PC-9 (cell line): ENCODE data around the gene TBC1D5. TPM values are rescaled to one million over a fixed set of nuclear protein-coding genes. Genes with fewer than 3 reads are reported as not detected.
"Not testable (repeated sequence)": the region's sequence is repeated elsewhere in the genome, so short reads cannot be mapped to it uniquely, and the experiment has no call there.

Experiments
- BruUV-seq: library from RNA; stranded (reverse); fragments of 400-500 nt; replicated peaks from 2 replicates; lab custom pipeline; 2021; lab: Mats Ljungman, UMichigan
- CTCF ChIA-PET: fragments of 300-600 bp; sonication (Branson Sonifier 250); formaldehyde crosslinking; loops from one replicate; lab custom pipeline; 2022; ENCODE audit warnings: antibody characterized with exemption; lab: Charles Lee
- POLR2A ChIA-PET: fragments of 300-600 bp; sonication (Branson Sonifier 250); formaldehyde crosslinking; loops from one replicate; lab custom pipeline; 2022; ENCODE audit warnings: antibody characterized with exemption; ENCODE audit not compliant: unreplicated experiment; lab: Charles Lee
- DNase-seq, 2 experiments: peaks; one replicate each; pipeline versions ENCODE4 v3.0.0 to v3.0.0-alpha.2; 2015 to 2022; ENCODE audit warnings: mixed read lengths in 1 of 2
- H2AFZ ChIP-seq: fragments of 200-600 bp; sonication (generic); 2 replicates; pipeline ENCODE4 v1.8.1; 2017; ENCODE audit warnings: antibody characterized with exemption
- H3F3A ChIP-seq: fragments of 200-600 bp; sonication (generic); 2 replicates; pipeline ENCODE4 v1.8.1; 2017; ENCODE audit warnings: antibody characterized with exemption, mild to moderate bottlenecking, low read depth; ENCODE audit not compliant: insufficient read depth
- H3K27ac ChIP-seq: fragments of 200-600 bp; sonication (generic); 2 replicates; pipeline ENCODE4 v1.6.1; 2016; ENCODE audit warnings: mixed run types
- H3K27me3 ChIP-seq: fragments of 200-600 bp; sonication (generic); 2 replicates; pipeline ENCODE4 v1.6.1; 2016; ENCODE audit warnings: low read depth, mixed run types; ENCODE audit not compliant: insufficient read depth
- H3K36me3 ChIP-seq: fragments of 200-600 bp; sonication (generic); 2 replicates; pipeline ENCODE4 v1.6.1; 2016; ENCODE audit warnings: low read depth, mixed run types
- H3K4me1 ChIP-seq: fragments of 200-600 bp; sonication (generic); replicated peaks from 2 replicates; pipeline ENCODE4 v1.6.1; 2016; ENCODE audit warnings: mixed run types; ENCODE audit not compliant: insufficient read depth
- H3K4me2 ChIP-seq: fragments of 200-600 bp; sonication (generic); 2 replicates; pipeline ENCODE4 v1.6.1; 2017; ENCODE audit warnings: mixed run types
- H3K4me3 ChIP-seq: fragments of 200-600 bp; sonication (generic); 2 replicates; pipeline ENCODE4 v1.6.1; 2016; ENCODE audit warnings: mixed run types
- H3K79me2 ChIP-seq: fragments of 200-600 bp; sonication (generic); 2 replicates; pipeline ENCODE4 v1.6.1; 2017; ENCODE audit warnings: low read depth, mixed run types
- H3K9me2 ChIP-seq: fragments of 200-600 bp; sonication (generic); 2 replicates; pipeline ENCODE4 v1.8.1; 2017; ENCODE audit warnings: mild to moderate bottlenecking; ENCODE audit not compliant: insufficient read depth
- H3K9me3 ChIP-seq: fragments of 200-600 bp; sonication (generic); 2 replicates; pipeline ENCODE4 v1.8.1; 2016; ENCODE audit warnings: low read depth; ENCODE audit not compliant: insufficient read depth
- H4K20me1 ChIP-seq: fragments of 200-600 bp; sonication (generic); 2 replicates; pipeline ENCODE4 v1.8.1; 2017; ENCODE audit not compliant: insufficient read depth
- CTCF ChIP-seq: fragments of 200-600 bp; sonication (generic); conservative IDR thresholded peaks from 2 replicates; pipeline ENCODE4 v1.6.1; 2017; ENCODE audit warnings: mixed run types, antibody characterized with exemption, mild to moderate bottlenecking, moderate library complexity
- EZH2 ChIP-seq: fragments of 200-600 bp; sonication (generic); IDR thresholded peaks from 2 replicates; pipeline ENCODE4 v1.8.0; 2017; ENCODE audit warnings: antibody characterized with exemption, low read depth
- intact Hi-C: fragments of 100-400 bp; cut with micrococcal nuclease; formaldehyde crosslinking; loops from one replicate; pipeline ENCODE4 v1.10.0; 2022; ENCODE audit not compliant: unreplicated experiment
- total RNA-seq: library from RNA; stranded (reverse); gene quantifications from 2 replicates; pipeline ENCODE4 v1.2.3, GENCODE V29; 2021

The TBC1D5 gene
- total RNA-seq, 1 experiment from 2014 or later: 54.0 TPM

- H2AFZ ChIP-seq: no peak overlapping the region
- BruUV-seq: no TSS peak
- H3K36me3 ChIP-seq: no peaks in the 10 kb centered on the region
- no peaks in the 10 kb centered on the region; the same call in 1 of the 2 replicates for H3F3A ChIP-seq
- ChIA-PET CTCF (no interaction called here), POLR2A (no interaction called here)
- TF ChIP-seq CTCF: no peak
- TF ChIP-seq EZH2: no peak
- H3K9me2 ChIP-seq: no peaks in the 10 kb centered on the region
- intact Hi-C loops: no loop called here
- H3K27me3 ChIP-seq: no peaks in the 10 kb centered on the region
- H3K27ac ChIP-seq: no peak overlapping the region
- H4K20me1 ChIP-seq: no peaks in the 10 kb centered on the region; the same call in 1 of the 2 replicates
- no peak overlapping the region for H3K4me2 ChIP-seq
- no peaks in the 10 kb centered on the region for H3K9me3 ChIP-seq
- DNase-seq: no peak
- no peak overlapping the region for H3K4me3 ChIP-seq
- H3K4me1 ChIP-seq: no peaks in the 10 kb centered on the region
- H3K79me2 ChIP-seq: no peaks in the 10 kb centered on the region
Measured at GRCh38 chr3:17655743-17656142, 86.7 kb downstream of the TBC1D5 start.

- CTCF ChIA-PET, BruUV-seq, H3K4me2 ChIP-seq, H3K36me3 ChIP-seq, H3K9me3 ChIP-seq, H3K27ac ChIP-seq, H3K27me3 ChIP-seq, H3K4me3 ChIP-seq, DNase-seq, H4K20me1 ChIP-seq, H2AFZ ChIP-seq, H3K79me2 ChIP-seq, POLR2A ChIA-PET, H3K4me1 ChIP-seq, H3F3A ChIP-seq, H3K9me2 ChIP-seq: not testable (repeated sequence)
- intact Hi-C loops: loop anchor here (5.0 to 10.0 kb wide), 2 partner anchors 78 to 185 kb away; no protein-coding TSS in a partner anchor
Measured at GRCh38 chr3:17649748-17650147, 92.7 kb downstream of the TBC1D5 start.

GRCh38 chr3:17648630-17649355 lies 93.6 kb downstream of the TBC1D5 start:
- H3K9me2 ChIP-seq, H3F3A ChIP-seq, H3K36me3 ChIP-seq, CTCF ChIA-PET, H3K27ac ChIP-seq, H3K9me3 ChIP-seq, H3K27me3 ChIP-seq, H4K20me1 ChIP-seq, H3K4me1 ChIP-seq, H3K4me3 ChIP-seq, DNase-seq, H3K4me2 ChIP-seq, H2AFZ ChIP-seq, BruUV-seq, H3K79me2 ChIP-seq, POLR2A ChIA-PET: not testable (repeated sequence)
- intact Hi-C loops: loop anchor here (5.0 to 10.0 kb wide), 2 partner anchors 79 to 186 kb away; no protein-coding TSS in a partner anchor

- peaks cover 9% of the 10 kb centered on the region; the same call in 1 of the 2 replicates for H3K4me1 ChIP-seq
- ChIA-PET CTCF (interaction anchor here (0.6 to 1.1 kb wide), 4 partner anchors 156 to 624 kb away, joined by 3 to 6 read pairs (median 4); no protein-coding TSS in a partner anchor), POLR2A (interaction anchor here (0.5 to 0.7 kb wide), 2 partner anchors 179 to 366 kb away, joined by 4 to 5 read pairs; no protein-coding TSS in a partner anchor)
- intact Hi-C loops: loop anchor here (5.0 to 10.0 kb wide), 2 partner anchors 82 to 190 kb away; no protein-coding TSS in a partner anchor
- H3K9me3 ChIP-seq: no peaks in the 10 kb centered on the region
- DNase-seq: peak; percentile 6 to 53
- no peaks in the 10 kb centered on the region for H4K20me1 ChIP-seq
- H3K27me3 ChIP-seq: no peaks in the 10 kb centered on the region
- TF ChIP-seq CTCF (peak; percentile 83), EZH2 (no peak)
- H3F3A ChIP-seq: peaks cover 8% of the 10 kb centered on the region; the same call in 1 of the 2 replicates
- H3K9me2 ChIP-seq: no peaks in the 10 kb centered on the region
- no peak overlapping the region for H3K4me3 ChIP-seq
- no peak overlapping the region for H2AFZ ChIP-seq
- BruUV-seq: no TSS peak
- no peak overlapping the region for H3K4me2 ChIP-seq
- H3K79me2 ChIP-seq: no peaks in the 10 kb centered on the region; the same call in 1 of the 2 replicates
- H3K27ac ChIP-seq: no peak overlapping the region
- no peaks in the 10 kb centered on the region for H3K36me3 ChIP-seq
Measured at GRCh38 chr3:17645074-17645698, 97.2 kb downstream of the TBC1D5 start.
